ENCODE measurements around the gene RCAN3.
"Not testable (repeated sequence)": the region's sequence is repeated elsewhere in the genome, so short reads cannot be mapped to it uniquely, and the experiment has no call there.

The RCAN3 gene

GRCh38 chr1:24502709-24503058 lies at the start of gene RCAN3:
RCAN3 (plus strand) TSS chr1:24502836; CDS start chr1:24514373, 11,537 bp downstream.
- in situ Hi-C loops (cut with HindIII; ENCODE audit: low sequenced_read_pairs): loop anchor here (5.0 kb wide), 1 partner anchor 85 kb away; the partner anchor contains the start of gene NIPAL3

- in situ Hi-C loops (cut with HindIII; ENCODE audit: low sequenced_read_pairs): no loop called here
Measured at GRCh38 chr1:24452922-24453485, 49.6 kb upstream of the RCAN3 start.

- in situ Hi-C loops (cut with HindIII; ENCODE audit: low sequenced_read_pairs): no loop called here
Measured at GRCh38 chr1:24454673-24455072, 48.0 kb upstream of the RCAN3 start.

GRCh38 chr1:24455272-24455671 lies 47.4 kb upstream of the RCAN3 start:
- in situ Hi-C loops (cut with HindIII; ENCODE audit: low sequenced_read_pairs): no loop called here

GRCh38 chr1:24457866-24458265 lies 44.8 kb upstream of the RCAN3 start:
- in situ Hi-C loops (cut with HindIII; ENCODE audit: low sequenced_read_pairs): no loop called here

- in situ Hi-C loops (cut with HindIII; ENCODE audit: low sequenced_read_pairs): no loop called here
Measured at GRCh38 chr1:24459551-24460266, 42.9 kb upstream of the RCAN3 start.

GRCh38 chr1:24462128-24462527 lies 40.5 kb upstream of the RCAN3 start:
- in situ Hi-C loops (cut with HindIII; ENCODE audit: low sequenced_read_pairs): not testable (repeated sequence)

- in situ Hi-C loops (cut with HindIII; ENCODE audit: low sequenced_read_pairs): no loop called here
Measured at GRCh38 chr1:24463776-24464735, 38.6 kb upstream of the RCAN3 start.

GRCh38 chr1:24465099-24465498 lies 37.5 kb upstream of the RCAN3 start:
- in situ Hi-C loops (cut with HindIII; ENCODE audit: low sequenced_read_pairs): no loop called here

GRCh38 chr1:24465638-24466037 lies 37.0 kb upstream of the RCAN3 start:
- in situ Hi-C loops (cut with HindIII; ENCODE audit: low sequenced_read_pairs): no loop called here

GRCh38 chr1:24468685-24469316 lies 33.8 kb upstream of the RCAN3 start:
- in situ Hi-C loops (cut with HindIII; ENCODE audit: low sequenced_read_pairs): no loop called here

- in situ Hi-C loops (cut with HindIII; ENCODE audit: low sequenced_read_pairs): no loop called here
Measured at GRCh38 chr1:24470592-24470991, 32.0 kb upstream of the RCAN3 start.

- in situ Hi-C loops (cut with HindIII; ENCODE audit: low sequenced_read_pairs): no loop called here
Measured at GRCh38 chr1:24472527-24473251, 29.9 kb upstream of the RCAN3 start.

- in situ Hi-C loops (cut with HindIII; ENCODE audit: low sequenced_read_pairs): no loop called here
Measured at GRCh38 chr1:24474193-24474592, 28.4 kb upstream of the RCAN3 start.

- in situ Hi-C loops (cut with HindIII; ENCODE audit: low sequenced_read_pairs): no loop called here
Measured at GRCh38 chr1:24475700-24476099, 26.9 kb upstream of the RCAN3 start.

- in situ Hi-C loops (cut with HindIII; ENCODE audit: low sequenced_read_pairs): no loop called here
Measured at GRCh38 chr1:24476571-24476970, 26.1 kb upstream of the RCAN3 start.

GRCh38 chr1:24477309-24477708 lies 25.3 kb upstream of the RCAN3 start:
- in situ Hi-C loops (cut with HindIII; ENCODE audit: low sequenced_read_pairs): no loop called here

- in situ Hi-C loops (cut with HindIII; ENCODE audit: low sequenced_read_pairs): no loop called here
Measured at GRCh38 chr1:24481101-24481500, 21.5 kb upstream of the RCAN3 start.

GRCh38 chr1:24481843-24482610 lies 20.6 kb upstream of the RCAN3 start:
- in situ Hi-C loops (cut with HindIII; ENCODE audit: low sequenced_read_pairs): no loop called here

GRCh38 chr1:24483441-24483840 lies 19.2 kb upstream of the RCAN3 start:
- in situ Hi-C loops (cut with HindIII; ENCODE audit: low sequenced_read_pairs): no loop called here

All from endothelial cell of hepatic sinusoid (primary cell).